ENCODE data around the gene SARM1.

SARM1 gene

DNA sequence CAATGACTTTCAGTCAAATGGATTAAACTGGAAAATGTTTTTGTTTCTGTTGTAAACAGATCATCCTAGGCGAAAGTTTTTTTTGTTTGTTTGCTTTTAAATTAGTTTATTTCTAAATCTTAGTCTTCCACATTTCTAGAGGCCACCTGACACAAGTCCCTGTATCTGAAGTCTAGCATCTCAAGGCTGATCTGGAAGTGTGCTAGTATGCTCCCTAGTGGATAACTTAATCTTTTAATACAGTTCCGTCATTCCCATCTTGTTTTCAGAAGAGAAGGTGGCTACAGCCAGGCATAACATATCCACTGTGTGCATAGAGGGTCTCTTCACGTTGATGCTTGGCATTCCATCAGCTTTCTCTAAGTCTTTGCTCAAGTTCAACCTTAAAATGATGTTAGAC lies 43.8 kb upstream of the SARM1 start:
- H3K4me3 ChIP-seq (ENCODE audit: low read depth, low read length) = no peak overlapping the region
- no peak for DNase-seq (ENCODE audit: low read depth)
- TF ChIP-seq, protein P1, sequence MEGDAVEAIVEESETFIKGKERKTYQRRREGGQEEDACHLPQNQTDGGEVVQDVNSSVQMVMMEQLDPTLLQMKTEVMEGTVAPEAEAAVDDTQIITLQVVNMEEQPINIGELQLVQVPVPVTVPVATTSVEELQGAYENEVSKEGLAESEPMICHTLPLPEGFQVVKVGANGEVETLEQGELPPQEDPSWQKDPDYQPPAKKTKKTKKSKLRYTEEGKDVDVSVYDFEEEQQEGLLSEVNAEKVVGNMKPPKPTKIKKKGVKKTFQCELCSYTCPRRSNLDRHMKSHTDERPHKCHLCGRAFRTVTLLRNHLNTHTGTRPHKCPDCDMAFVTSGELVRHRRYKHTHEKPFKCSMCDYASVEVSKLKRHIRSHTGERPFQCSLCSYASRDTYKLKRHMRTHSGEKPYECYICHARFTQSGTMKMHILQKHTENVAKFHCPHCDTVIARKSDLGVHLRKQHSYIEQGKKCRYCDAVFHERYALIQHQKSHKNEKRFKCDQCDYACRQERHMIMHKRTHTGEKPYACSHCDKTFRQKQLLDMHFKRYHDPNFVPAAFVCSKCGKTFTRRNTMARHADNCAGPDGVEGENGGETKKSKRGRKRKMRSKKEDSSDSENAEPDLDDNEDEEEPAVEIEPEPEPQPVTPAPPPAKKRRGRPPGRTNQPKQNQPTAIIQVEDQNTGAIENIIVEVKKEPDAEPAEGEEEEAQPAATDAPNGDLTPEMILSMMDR (IDR thresholded peaks at IDR 0.05; ENCODE audit: control insufficient read depth, extremely low read depth, insufficient read depth) = no peak

DNA sequence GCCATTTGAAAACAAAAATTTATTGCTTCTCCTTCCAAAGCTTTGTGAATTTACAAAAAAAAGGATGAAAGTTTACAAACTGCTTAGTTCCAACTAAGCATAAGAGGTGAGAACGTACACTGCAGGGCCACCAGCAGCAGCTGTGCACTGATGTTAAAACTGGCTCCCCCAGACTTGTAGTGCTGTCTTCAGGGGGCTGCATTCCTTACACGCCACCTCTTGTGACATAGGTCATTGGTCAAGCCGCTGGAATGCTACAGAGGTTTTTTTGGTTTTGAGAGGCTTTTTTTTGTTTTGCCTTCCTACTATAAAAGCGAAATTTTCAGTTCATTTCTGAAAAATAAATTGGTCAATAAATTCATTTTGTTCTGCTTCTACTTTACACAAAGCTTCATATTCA lies 43.2 kb upstream of the SARM1 start:
- H3K4me3 ChIP-seq (ENCODE audit: low read depth, low read length) = no peak overlapping the region
- no peak for DNase-seq (ENCODE audit: low read depth)

DNA sequence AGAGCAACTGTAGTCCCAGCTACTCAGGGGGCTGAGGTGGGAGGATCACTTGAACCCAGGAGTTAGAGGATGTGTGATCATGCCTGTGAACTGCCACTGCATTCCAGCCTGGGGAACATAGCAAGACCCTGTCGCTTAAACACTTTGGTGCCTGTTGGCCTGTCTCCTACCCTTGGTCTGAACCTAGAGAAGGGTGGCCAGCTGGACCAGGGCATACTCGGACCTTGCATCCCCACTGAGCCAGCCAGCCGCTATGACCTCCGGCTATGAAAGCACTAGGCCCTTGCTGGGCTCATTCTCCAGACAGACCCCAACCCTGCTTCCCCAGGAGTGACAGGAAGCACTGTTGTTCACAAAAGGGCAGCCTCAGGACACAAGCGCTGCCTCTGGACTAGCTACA lies 40.8 kb upstream of the SARM1 start:
- DNase-seq (ENCODE audit: low read depth) = no peak
- TF ChIP-seq, protein P1 (IDR thresholded peaks at IDR 0.05; ENCODE audit: control insufficient read depth, extremely low read depth, insufficient read depth) = no peak

More for the DNA sequence above, 43.2 kb upstream of the SARM1 start:
- TF ChIP-seq, protein P1 (IDR thresholded peaks at IDR 0.05; ENCODE audit: control insufficient read depth, extremely low read depth, insufficient read depth) = no peak

DNA sequence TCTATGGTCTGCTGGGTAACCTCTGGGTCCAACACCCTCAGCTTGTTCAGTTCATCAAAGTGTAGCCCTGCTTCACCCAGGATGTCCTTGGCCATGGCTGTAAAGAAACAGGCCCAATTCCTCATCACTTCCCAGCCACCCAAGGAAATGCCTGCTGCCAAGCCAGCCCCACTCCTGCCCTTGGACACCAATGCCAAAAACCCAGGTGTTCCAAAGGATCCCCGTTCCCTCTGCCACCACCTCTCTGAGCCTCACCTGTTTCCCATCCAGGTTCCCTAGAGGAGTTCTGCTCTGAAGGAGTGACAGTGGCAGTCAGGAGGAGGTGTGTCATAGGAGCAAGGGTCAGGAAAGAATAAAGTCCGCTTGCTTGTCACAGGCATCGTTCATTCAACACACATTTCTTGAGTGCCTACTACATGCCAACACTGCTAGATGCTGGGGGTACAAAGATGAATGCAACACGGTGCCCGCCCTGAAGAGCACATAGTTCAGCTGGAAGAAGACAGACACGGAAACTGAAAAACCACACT lies 39.5 kb upstream of the SARM1 start:
- TF ChIP-seq, protein P1 (IDR thresholded peaks at IDR 0.05; ENCODE audit: control insufficient read depth, extremely low read depth, insufficient read depth) = no peak
- no peak for DNase-seq (ENCODE audit: low read depth)
- H3K4me3 ChIP-seq (ENCODE audit: low read depth, low read length) = no peak overlapping the region

More for the DNA sequence above, 40.8 kb upstream of the SARM1 start:
- no peak overlapping the region for H3K4me3 ChIP-seq (ENCODE audit: low read depth, low read length)

DNA sequence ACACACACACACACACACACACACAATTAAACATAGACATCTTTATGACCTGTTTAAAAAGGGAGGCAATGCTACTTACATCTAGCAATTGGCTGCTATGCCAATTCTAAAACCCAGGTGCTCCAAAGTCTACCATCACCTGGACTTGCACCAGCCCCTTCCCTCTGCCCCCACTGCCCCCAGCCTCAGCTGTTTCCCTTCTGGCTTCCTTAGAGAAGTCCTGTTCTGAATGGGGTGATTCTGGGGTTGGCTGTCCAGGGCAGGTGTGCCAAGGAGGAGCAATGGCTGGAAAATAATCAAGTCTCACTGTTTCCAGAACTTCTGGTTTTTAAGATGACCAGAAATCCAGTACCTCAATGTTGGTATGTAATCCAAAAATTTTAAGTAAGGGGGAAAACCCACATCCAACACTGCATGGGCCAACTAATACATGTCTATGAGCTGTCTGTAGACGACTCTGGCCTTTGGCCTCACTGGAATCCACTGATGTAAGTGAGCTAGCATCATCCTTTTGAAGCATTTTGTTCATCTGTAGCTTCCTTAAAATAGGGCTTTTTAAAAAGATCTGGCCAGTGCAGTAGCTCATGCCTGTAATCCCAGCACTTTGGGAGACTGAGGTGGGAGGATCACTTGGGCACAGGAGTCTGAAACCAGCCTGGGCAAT lies 38.3 kb upstream of the SARM1 start:
- no peak for DNase-seq (ENCODE audit: low read depth)
- TF ChIP-seq, protein P1 (IDR thresholded peaks at IDR 0.05; ENCODE audit: control insufficient read depth, extremely low read depth, insufficient read depth) = no peak
- H3K4me3 ChIP-seq (ENCODE audit: low read depth, low read length) = no peak overlapping the region

DNA sequence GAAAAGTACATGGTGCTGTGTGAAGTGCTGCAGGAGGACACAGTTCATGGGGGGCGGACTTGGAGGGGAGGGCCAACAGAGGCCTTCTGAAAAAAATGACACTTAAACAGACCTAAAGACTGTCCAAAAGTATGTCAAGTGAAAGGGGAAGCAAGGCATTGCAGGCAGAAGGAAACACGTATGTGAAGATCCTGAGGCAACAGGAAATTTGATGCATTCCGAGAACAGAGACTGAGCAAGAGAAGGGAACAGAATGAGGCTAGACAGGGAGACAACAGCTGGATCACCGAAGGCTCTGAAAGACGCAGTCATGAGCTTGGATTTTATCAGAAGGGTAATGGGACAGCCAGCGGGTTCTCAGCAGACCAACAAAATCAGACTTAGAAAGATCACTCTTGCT lies 37.3 kb upstream of the SARM1 start:
- TF ChIP-seq, protein P1 (IDR thresholded peaks at IDR 0.05; ENCODE audit: control insufficient read depth, extremely low read depth, insufficient read depth) = no peak
- H3K4me3 ChIP-seq (ENCODE audit: low read depth, low read length) = peak overlapping the region; percentile 96
- no peak for DNase-seq (ENCODE audit: low read depth)
